ENCODE results near the gene CHRNG. TPM values are rescaled to one million over a fixed set of nuclear protein-coding genes. Genes with fewer than 3 reads are reported as not detected.

The CHRNG gene
- total and polyA plus RNA-seq, 2 experiments from 2014 or later: not detected

GRCh38 chr2:232588680-232589585 is 49.4 kb downstream of the CHRNG start:
- H3K4me3 ChIP-seq: no peak overlapping the region
- peaks cover 8% of the 10 kb centered on the region; the same call in 2 of the 3 replicates for H3K9me3 Mint-ChIP-seq
- peaks cover 13% of the 10 kb centered on the region; the same call in 2 of the 3 replicates for H3K36me3 Mint-ChIP-seq (ENCODE audit: low read depth)
- H2AFZ ChIP-seq: no peak overlapping the region
- H3K79me2 ChIP-seq (replicated peaks; ENCODE audit: insufficient read depth): no peaks in the 10 kb centered on the region
- peaks cover 25% of the 10 kb centered on the region for H3K4me1 Mint-ChIP-seq
- no peak overlapping the region for H3K4me3 Mint-ChIP-seq
- H3K27ac ChIP-seq (ENCODE audit: low read depth): no peak overlapping the region
- peaks cover 2% of the 10 kb centered on the region for H3K27me3 Mint-ChIP-seq (ENCODE audit: insufficient read depth, low read depth, poor library complexity)
- DNase-seq (ENCODE audit: low spot score) (no peak), ATAC-seq (no peak)
- H3F3A ChIP-seq (replicated peaks; ENCODE audit: low read depth): no peaks in the 10 kb centered on the region
- H4K20me1 ChIP-seq (replicated peaks; ENCODE audit: insufficient read depth): no peaks in the 10 kb centered on the region
- no peaks in the 10 kb centered on the region for H3K36me3 ChIP-seq (ENCODE audit: insufficient read depth)
- TF ChIP-seq, protein P1, sequence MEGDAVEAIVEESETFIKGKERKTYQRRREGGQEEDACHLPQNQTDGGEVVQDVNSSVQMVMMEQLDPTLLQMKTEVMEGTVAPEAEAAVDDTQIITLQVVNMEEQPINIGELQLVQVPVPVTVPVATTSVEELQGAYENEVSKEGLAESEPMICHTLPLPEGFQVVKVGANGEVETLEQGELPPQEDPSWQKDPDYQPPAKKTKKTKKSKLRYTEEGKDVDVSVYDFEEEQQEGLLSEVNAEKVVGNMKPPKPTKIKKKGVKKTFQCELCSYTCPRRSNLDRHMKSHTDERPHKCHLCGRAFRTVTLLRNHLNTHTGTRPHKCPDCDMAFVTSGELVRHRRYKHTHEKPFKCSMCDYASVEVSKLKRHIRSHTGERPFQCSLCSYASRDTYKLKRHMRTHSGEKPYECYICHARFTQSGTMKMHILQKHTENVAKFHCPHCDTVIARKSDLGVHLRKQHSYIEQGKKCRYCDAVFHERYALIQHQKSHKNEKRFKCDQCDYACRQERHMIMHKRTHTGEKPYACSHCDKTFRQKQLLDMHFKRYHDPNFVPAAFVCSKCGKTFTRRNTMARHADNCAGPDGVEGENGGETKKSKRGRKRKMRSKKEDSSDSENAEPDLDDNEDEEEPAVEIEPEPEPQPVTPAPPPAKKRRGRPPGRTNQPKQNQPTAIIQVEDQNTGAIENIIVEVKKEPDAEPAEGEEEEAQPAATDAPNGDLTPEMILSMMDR (conservative IDR thresholded peaks at IDR 0.05; ENCODE audit: low read depth in 2 of 2): no peak
- TF ChIP-seq STAT1 (IDR thresholded peaks at IDR 0.05; ENCODE audit: unreplicated experiment) (no peak), NANOG (IDR thresholded peaks at IDR 0.05; ENCODE audit: borderline replicate concordance) (no peak), ZNF114 (CRISPR knock-in tag; IDR thresholded peaks at IDR 0.05) (no peak), JUNB (IDR thresholded peaks at IDR 0.05; ENCODE audit: unreplicated experiment) (no peak), EZH2 (IDR thresholded peaks at IDR 0.05; ENCODE audit: low read depth, unreplicated experiment) (no peak), CREB1 (CRISPR knock-in tag; IDR thresholded peaks at IDR 0.05; ENCODE audit: low read depth) (no peak), EZH2phosphoT487 (IDR thresholded peaks at IDR 0.05; ENCODE audit: unreplicated experiment) (no peak), POLR2AphosphoS5 (IDR thresholded peaks at IDR 0.05; ENCODE audit: low read depth) (no peak), REST (IDR thresholded peaks at IDR 0.05; ENCODE audit: unreplicated experiment) (no peak)
- TF ChIP-seq, protein P2, sequence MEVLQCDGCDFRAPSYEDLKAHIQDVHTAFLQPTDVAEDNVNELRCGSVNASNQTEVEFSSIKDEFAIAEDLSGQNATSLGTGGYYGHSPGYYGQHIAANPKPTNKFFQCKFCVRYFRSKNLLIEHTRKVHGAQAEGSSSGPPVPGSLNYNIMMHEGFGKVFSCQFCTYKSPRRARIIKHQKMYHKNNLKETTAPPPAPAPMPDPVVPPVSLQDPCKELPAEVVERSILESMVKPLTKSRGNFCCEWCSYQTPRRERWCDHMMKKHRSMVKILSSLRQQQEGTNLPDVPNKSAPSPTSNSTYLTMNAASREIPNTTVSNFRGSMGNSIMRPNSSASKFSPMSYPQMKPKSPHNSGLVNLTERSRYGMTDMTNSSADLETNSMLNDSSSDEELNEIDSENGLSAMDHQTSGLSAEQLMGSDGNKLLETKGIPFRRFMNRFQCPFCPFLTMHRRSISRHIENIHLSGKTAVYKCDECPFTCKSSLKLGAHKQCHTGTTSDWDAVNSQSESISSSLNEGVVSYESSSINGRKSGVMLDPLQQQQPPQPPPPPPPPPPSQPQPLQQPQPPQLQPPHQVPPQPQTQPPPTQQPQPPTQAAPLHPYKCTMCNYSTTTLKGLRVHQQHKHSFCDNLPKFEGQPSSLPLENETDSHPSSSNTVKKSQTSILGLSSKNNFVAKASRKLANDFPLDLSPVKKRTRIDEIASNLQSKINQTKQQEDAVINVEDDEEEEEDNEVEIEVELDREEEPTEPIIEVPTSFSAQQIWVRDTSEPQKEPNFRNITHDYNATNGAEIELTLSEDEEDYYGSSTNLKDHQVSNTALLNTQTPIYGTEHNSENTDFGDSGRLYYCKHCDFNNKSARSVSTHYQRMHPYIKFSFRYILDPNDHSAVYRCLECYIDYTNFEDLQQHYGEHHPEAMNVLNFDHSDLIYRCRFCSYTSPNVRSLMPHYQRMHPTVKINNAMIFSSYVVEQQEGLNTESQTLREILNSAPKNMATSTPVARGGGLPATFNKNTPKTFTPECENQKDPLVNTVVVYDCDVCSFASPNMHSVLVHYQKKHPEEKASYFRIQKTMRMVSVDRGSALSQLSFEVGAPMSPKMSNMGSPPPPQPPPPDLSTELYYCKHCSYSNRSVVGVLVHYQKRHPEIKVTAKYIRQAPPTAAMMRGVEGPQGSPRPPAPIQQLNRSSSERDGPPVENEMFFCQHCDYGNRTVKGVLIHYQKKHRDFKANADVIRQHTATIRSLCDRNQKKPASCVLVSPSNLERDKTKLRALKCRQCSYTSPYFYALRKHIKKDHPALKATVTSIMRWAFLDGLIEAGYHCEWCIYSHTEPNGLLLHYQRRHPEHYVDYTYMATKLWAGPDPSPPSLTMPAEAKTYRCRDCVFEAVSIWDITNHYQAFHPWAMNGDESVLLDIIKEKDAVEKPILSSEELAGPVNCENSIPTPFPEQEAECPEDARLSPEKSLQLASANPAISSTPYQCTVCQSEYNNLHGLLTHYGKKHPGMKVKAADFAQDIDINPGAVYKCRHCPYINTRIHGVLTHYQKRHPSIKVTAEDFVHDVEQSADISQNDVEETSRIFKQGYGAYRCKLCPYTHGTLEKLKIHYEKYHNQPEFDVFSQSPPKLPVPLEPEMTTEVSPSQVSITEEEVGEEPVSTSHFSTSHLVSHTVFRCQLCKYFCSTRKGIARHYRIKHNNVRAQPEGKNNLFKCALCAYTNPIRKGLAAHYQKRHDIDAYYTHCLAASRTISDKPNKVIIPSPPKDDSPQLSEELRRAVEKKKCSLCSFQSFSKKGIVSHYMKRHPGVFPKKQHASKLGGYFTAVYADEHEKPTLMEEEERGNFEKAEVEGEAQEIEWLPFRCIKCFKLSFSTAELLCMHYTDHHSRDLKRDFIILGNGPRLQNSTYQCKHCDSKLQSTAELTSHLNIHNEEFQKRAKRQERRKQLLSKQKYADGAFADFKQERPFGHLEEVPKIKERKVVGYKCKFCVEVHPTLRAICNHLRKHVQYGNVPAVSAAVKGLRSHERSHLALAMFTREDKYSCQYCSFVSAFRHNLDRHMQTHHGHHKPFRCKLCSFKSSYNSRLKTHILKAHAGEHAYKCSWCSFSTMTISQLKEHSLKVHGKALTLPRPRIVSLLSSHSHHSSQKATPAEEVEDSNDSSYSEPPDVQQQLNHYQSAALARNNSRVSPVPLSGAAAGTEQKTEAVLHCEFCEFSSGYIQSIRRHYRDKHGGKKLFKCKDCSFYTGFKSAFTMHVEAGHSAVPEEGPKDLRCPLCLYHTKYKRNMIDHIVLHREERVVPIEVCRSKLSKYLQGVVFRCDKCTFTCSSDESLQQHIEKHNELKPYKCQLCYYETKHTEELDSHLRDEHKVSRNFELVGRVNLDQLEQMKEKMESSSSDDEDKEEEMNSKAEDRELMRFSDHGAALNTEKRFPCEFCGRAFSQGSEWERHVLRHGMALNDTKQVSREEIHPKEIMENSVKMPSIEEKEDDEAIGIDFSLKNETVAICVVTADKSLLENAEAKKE (CRISPR knock-in tag; IDR thresholded peaks at IDR 0.05): no peak
- TF ChIP-seq, protein P3, sequence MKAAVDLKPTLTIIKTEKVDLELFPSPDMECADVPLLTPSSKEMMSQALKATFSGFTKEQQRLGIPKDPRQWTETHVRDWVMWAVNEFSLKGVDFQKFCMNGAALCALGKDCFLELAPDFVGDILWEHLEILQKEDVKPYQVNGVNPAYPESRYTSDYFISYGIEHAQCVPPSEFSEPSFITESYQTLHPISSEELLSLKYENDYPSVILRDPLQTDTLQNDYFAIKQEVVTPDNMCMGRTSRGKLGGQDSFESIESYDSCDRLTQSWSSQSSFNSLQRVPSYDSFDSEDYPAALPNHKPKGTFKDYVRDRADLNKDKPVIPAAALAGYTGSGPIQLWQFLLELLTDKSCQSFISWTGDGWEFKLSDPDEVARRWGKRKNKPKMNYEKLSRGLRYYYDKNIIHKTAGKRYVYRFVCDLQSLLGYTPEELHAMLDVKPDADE (IDR thresholded peaks at IDR 0.05): no peak
- H3K27ac Mint-ChIP-seq: 0 out of 2 replicates have a peak overlapping the region, but pooled peaks have one; percentile 38
- H3K27me3 ChIP-seq (ENCODE audit: insufficient read depth): no peaks in the 10 kb centered on the region
- peaks cover 8% of the 10 kb centered on the region for H3K4me1 ChIP-seq (ENCODE audit: insufficient read depth)
- H3K9me2 ChIP-seq (ENCODE audit: insufficient read depth): 0 out of 2 replicates have a peak, but pooled peaks cover 8% of the 10 kb centered on the region
- H3K4me2 ChIP-seq: no peak overlapping the region
